GM13976 (cell line): Measurements from ENCODE around the gene MCOLN2.
A peak's percentile ranks its signal among the peaks of the same experiment; 100 is the strongest.

Source experiments
- DNase-seq: peaks from one replicate; pipeline ENCODE4 v3.0.0; 2012; ENCODE audit warnings: low spot score
- in situ Hi-C: fragments of 300-500 bp; cut with MboI; formaldehyde crosslinking; loops from one replicate; pipeline ENCODE4 v1.12.0; 2022; ENCODE audit warnings: low sequenced_read_pairs, mixed read lengths, inconsistent platforms; ENCODE audit not compliant: unreplicated experiment
- TF ChIP-seq, protein P1 (sequence below): IDR thresholded peaks from 2 replicates; pipeline ENCODE4 v1.5.1; 2012; ENCODE audit warnings: borderline replicate concordance, mild to moderate bottlenecking; ENCODE audit not compliant: insufficient read depth; ENCODE audit errors: extremely low read depth, missing control alignments, control extremely low read depth

MCOLN2 gene

DNA sequence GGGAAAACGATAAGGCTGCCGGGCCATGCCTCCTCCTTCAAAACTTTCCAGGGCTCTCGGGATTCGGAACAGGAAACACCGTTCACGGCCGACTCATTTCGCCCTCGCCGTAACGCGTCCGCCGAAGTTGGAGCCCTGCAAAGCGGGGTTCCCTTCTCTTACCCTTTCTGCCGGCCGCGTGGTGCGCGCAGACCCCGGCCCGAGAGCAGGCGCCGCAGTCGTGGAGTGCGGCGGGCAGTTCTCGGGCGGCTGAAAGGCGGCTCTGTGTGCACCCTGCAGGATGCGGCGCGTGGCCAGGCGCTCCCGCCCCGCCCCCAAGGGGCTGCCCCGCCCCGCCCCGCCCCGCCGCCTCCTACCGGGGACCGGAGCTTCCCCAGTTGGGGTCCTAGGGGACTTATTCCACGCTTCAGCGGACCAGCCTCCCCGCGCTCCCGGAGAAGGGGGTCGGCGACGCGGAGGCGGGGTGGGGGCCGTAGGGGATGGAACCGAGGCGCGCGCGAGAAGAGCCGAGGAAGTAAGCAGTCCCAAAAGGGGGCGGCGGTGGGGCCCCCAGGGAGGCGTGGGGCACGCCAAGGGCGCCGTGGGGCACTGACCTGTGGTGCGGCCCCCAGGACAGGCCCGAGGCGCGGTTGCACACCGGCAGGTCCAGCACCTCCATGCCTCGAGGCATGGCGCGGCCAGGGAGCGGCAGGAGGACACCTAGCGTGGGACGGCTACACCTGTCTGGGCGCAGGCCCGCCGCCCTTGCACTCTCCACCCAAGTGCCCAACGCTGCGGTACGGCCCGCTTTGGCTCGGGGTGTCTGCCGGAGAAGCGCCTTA lies at the start of gene MCOLN2:
TSS of gene MCOLN2 (minus strand) at position 268 of the 821 bp plus-strand sequence. CDS start at position 27, 241 bp downstream.
- DNase-seq, result peak; percentile 89
- TF ChIP-seq, protein P1, sequence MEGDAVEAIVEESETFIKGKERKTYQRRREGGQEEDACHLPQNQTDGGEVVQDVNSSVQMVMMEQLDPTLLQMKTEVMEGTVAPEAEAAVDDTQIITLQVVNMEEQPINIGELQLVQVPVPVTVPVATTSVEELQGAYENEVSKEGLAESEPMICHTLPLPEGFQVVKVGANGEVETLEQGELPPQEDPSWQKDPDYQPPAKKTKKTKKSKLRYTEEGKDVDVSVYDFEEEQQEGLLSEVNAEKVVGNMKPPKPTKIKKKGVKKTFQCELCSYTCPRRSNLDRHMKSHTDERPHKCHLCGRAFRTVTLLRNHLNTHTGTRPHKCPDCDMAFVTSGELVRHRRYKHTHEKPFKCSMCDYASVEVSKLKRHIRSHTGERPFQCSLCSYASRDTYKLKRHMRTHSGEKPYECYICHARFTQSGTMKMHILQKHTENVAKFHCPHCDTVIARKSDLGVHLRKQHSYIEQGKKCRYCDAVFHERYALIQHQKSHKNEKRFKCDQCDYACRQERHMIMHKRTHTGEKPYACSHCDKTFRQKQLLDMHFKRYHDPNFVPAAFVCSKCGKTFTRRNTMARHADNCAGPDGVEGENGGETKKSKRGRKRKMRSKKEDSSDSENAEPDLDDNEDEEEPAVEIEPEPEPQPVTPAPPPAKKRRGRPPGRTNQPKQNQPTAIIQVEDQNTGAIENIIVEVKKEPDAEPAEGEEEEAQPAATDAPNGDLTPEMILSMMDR, result no peak
- in situ Hi-C loops, result no loop called here

DNA sequence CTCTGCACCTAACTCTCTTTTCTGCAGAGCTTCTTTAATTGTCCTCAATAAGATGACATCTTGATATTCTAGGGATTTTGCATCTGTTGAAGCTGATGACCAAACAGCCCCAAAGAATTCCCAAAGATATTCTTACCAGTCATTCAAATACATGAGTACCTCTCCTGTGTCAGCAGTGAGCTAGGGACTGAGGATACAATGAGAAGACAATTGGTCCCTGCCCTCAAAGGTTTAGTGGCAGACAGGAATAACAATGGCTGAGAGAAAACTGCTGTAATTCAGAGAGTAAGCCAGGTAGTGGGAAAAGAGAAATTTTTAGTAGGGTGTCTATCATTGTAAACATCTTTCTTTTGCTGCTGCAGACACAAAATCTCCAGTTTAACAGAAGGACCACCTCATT lies 45.5 kb upstream of the MCOLN2 start:
- no peak for DNase-seq
- TF ChIP-seq, protein P1, result no peak
- in situ Hi-C loops, result no loop called here

DNA sequence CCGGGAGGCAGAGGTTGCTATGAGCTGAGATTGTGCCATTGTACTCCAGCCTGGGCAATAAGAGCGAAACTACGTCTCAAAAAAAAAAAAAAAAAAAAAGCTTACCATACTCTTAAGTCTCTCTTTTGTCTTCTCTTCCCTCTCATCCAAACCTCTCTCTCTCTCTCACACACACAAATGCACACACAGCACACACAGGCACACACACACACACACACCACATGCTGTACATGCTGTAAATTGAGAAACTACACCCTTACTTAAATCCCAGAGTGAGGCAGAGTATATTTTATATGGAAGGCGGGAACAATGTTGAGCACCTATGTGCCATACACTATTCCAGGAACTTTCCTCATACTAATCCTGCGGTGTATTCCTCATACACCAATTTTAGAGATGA lies 44.9 kb upstream of the MCOLN2 start:
- TF ChIP-seq, protein P1, result no peak
- DNase-seq, result no peak
- in situ Hi-C loops, result no loop called here

DNA sequence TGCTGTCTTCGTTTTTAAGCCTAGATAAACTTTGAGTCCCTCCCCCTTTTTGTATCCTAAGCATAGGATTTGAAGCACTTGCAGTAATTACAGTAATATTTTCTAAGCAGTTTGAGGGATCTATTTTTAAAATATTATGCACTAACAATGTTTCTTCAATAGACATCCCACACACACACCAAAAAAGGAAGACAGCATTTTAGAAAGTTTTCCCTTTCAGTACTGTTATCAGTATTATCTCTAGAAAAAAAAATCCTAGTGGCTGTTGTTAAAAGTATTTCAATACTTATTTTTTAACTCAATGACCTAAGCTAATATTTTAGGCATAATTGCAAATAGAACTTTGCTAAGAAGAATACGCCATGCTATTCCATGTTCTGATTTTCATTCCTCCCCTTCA lies 36.3 kb upstream of the MCOLN2 start:
- DNase-seq, result no peak
- in situ Hi-C loops, result no loop called here
- TF ChIP-seq, protein P1, result no peak

DNA sequence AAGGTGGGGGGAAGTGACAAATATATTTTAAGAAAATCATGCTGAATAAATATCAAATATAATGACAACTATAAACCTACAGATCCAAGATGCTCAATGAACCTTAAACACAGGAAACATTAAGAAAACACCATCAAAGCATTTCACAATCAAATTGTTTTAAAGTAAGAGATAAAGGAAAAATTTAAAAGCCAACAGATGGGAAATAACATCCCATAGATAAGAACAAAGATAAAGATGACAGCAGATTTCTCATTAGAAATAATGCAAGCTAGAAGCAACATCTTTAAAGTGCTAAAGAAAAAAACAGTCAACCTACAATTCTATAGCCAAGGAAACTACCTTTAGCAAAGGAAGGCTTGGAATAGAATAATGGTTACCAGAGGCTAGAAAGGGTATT lies 33.6 kb upstream of the MCOLN2 start:
- TF ChIP-seq, protein P1, result no peak
- DNase-seq, result no peak
- in situ Hi-C loops, result no loop called here

DNA sequence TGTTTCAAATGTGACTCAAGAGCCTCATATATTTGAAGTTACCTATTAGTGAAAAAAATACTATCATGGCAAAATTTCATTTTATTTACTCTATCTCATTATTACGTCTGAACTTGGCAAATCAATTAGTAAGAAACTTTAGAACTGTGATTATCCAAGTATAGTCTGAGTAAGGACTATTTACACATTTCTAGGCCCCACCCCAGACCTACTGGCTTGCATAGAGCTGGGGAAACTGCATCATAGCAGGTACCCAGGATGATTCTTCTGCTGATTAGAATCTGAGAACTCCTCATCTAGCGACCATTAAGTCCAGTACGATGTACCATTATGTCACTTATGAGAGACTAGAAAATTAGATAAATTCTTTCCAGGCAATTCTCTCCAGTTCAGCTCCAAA lies 31.2 kb upstream of the MCOLN2 start:
- in situ Hi-C loops, result loop anchor here (10.0 kb wide), 1 partner anchor 83 kb away; no protein-coding TSS in a partner anchor
- TF ChIP-seq, protein P1, result no peak
- no peak for DNase-seq
